GM23338 (cell line): ENCODE data around the gene ENOX1. TPM values are rescaled to one million over a fixed set of nuclear protein-coding genes. Genes with fewer than 3 reads are reported as not detected.

Experiments
- ATAC-seq: fragments of 200-7000 bp; cut with Tn5 transposase; 3 replicates; pipeline ENCODE4 v1.9.1; 2020
- DNase-seq: peaks from one replicate; pipeline ENCODE4 v3.0.0-alpha.2; 2015; ENCODE audit warnings: low spot score
- H2AFZ ChIP-seq: fragments of 200-600 bp; sonication (generic); 2 replicates; pipeline ENCODE4 v1.8.0; 2016; ENCODE audit warnings: antibody characterized with exemption, mild to moderate bottlenecking, moderate library complexity
- H3F3A ChIP-seq: fragments of 200-600 bp; sonication (generic); replicated peaks from 2 replicates; pipeline ENCODE4 v1.8.0; 2017; ENCODE audit warnings: antibody characterized with exemption, mixed run types, low read depth
- H3K27ac ChIP-seq: fragments of 200-600 bp; sonication (generic); 2 replicates; pipeline ENCODE4 v1.6.1; 2016; ENCODE audit warnings: low read depth
- H3K27me3 ChIP-seq: fragments of 200-600 bp; sonication (generic); 2 replicates; pipeline ENCODE4 v1.8.0; 2016; ENCODE audit warnings: mild to moderate bottlenecking, mixed run types, moderate library complexity; ENCODE audit not compliant: insufficient read depth
- H3K36me3 ChIP-seq: fragments of 200-600 bp; sonication (generic); 2 replicates; pipeline ENCODE4 v1.8.0; 2016; ENCODE audit warnings: mild to moderate bottlenecking; ENCODE audit not compliant: insufficient read depth
- H3K4me1 ChIP-seq: fragments of 200-600 bp; sonication (generic); 2 replicates; pipeline ENCODE4 v1.8.0; 2016; ENCODE audit warnings: mild to moderate bottlenecking, moderate library complexity; ENCODE audit not compliant: insufficient read depth
- H3K4me2 ChIP-seq: fragments of 200-600 bp; sonication (generic); 2 replicates; pipeline ENCODE4 v1.7.1; 2017; ENCODE audit warnings: mixed run types
- H3K4me3 ChIP-seq: fragments of 200-600 bp; sonication (generic); 2 replicates; pipeline ENCODE4 v1.6.1; 2016; ENCODE audit warnings: mixed run types
- H3K79me2 ChIP-seq: fragments of 200-600 bp; sonication (generic); replicated peaks from 2 replicates; pipeline ENCODE4 v1.8.0; 2017; ENCODE audit warnings: mild to moderate bottlenecking; ENCODE audit not compliant: insufficient read depth
- H3K9me2 ChIP-seq: fragments of 200-600 bp; sonication (generic); 2 replicates; pipeline ENCODE4 v1.8.0; 2017; ENCODE audit not compliant: insufficient read depth
- H4K20me1 ChIP-seq: fragments of 200-600 bp; sonication (generic); replicated peaks from 2 replicates; pipeline ENCODE4 v1.8.0; 2017; ENCODE audit warnings: mild to moderate bottlenecking; ENCODE audit not compliant: insufficient read depth
- H3K27ac Mint-ChIP-seq: 2 replicates; pipeline ENCODE4 v1.8.0; 2020; ENCODE audit warnings: inconsistent platforms, mild to moderate bottlenecking, moderate library complexity, mixed read lengths
- H3K27me3 Mint-ChIP-seq: 3 replicates; pipeline ENCODE4 v1.8.0; 2022; ENCODE audit warnings: low read depth, mild to moderate bottlenecking, moderate library complexity, mixed read lengths, inconsistent platforms; ENCODE audit not compliant: insufficient read depth, poor library complexity
- H3K36me3 Mint-ChIP-seq: 3 replicates; pipeline ENCODE4 v1.8.0; 2021; ENCODE audit warnings: low read depth, mild to moderate bottlenecking, inconsistent platforms, moderate library complexity, mixed read lengths
- H3K4me1 Mint-ChIP-seq: 3 replicates; pipeline ENCODE4 v1.8.0; 2020; ENCODE audit warnings: mild to moderate bottlenecking, inconsistent platforms, mixed read lengths
- H3K4me3 Mint-ChIP-seq: 3 replicates; pipeline ENCODE4 v1.8.0; 2021; ENCODE audit warnings: moderate library complexity, mild to moderate bottlenecking, inconsistent platforms, mixed read lengths
- H3K9me3 Mint-ChIP-seq: 3 replicates; pipeline ENCODE4 v1.8.0; 2020; ENCODE audit warnings: moderate library complexity, mild to moderate bottlenecking, inconsistent platforms, mixed read lengths
- CREB1 ChIP-seq: fragments of 250-450 bp; sonication (Bioruptor Pico); IDR thresholded peaks from 2 replicates; pipeline ENCODE4 v1.5.0; 2020; ENCODE audit warnings: low read depth, mild to moderate bottlenecking, moderate library complexity
- EZH2 ChIP-seq: fragments of 200-600 bp; sonication (generic); IDR thresholded peaks from one replicate; pipeline ENCODE4 v1.8.0; 2017; ENCODE audit warnings: antibody characterized with exemption, mild to moderate bottlenecking, low read depth; ENCODE audit not compliant: unreplicated experiment
- EZH2phosphoT487 ChIP-seq: fragments of 200-600 bp; sonication (generic); IDR thresholded peaks from one replicate; pipeline ENCODE4 v1.8.1; 2018; ENCODE audit warnings: antibody characterized with exemption; ENCODE audit not compliant: unreplicated experiment
- JUNB ChIP-seq: IDR thresholded peaks from one replicate; pipeline ENCODE4 v1.6.1; 2016; ENCODE audit warnings: antibody characterized with exemption; ENCODE audit not compliant: unreplicated experiment
- NANOG ChIP-seq: IDR thresholded peaks from 2 replicates; pipeline ENCODE4 v1.6.1; 2016; ENCODE audit warnings: antibody characterized with exemption, borderline replicate concordance
- POLR2AphosphoS5 ChIP-seq: IDR thresholded peaks from 2 replicates; pipeline ENCODE4 v1.6.1; 2016; ENCODE audit warnings: antibody characterized with exemption, low read depth
- STAT1 ChIP-seq: IDR thresholded peaks from one replicate; pipeline ENCODE4 v1.6.1; 2016; ENCODE audit warnings: antibody characterized with exemption; ENCODE audit not compliant: unreplicated experiment
- ZNF114 ChIP-seq: fragments of 250-450 bp; sonication (Bioruptor Pico); IDR thresholded peaks from 2 replicates; pipeline ENCODE4 v1.5.0; 2020; ENCODE audit warnings: mild to moderate bottlenecking, moderate library complexity
- ZNF331 ChIP-seq: fragments of 250-450 bp; sonication (Bioruptor Pico); IDR thresholded peaks from 2 replicates; pipeline ENCODE4 v1.5.0; 2020; ENCODE audit warnings: low read depth, mild to moderate bottlenecking, moderate library complexity
- ZNF462 ChIP-seq: fragments of 250-450 bp; sonication (Bioruptor Pico); IDR thresholded peaks from 2 replicates; pipeline ENCODE4 v1.5.0; 2020; ENCODE audit warnings: mild to moderate bottlenecking, moderate library complexity
- polyA plus RNA-seq: library from polyadenylated mRNA; unstranded; fragments of >200 nt; fragmentation: Nextera tagmentation; extraction: Ambion mirVana; gene quantifications from 2 replicates; pipeline ENCODE4 v1.2.1, GENCODE V29; 2016
- total RNA-seq: library from RNA; depleted of rRNA; stranded (reverse); fragments of >200 nt; shearing (Covaris generic); gene quantifications from 2 replicates; pipeline ENCODE4 v1.2.3, GENCODE V29; 2014
- TF ChIP-seq, protein P1 (sequence below), 2 experiments: fragments of 200-600 bp in 1 of 2; sonication (generic) in 1 of 2; conservative IDR thresholded peaks; 2 replicates each; pipeline versions ENCODE4 v1.5.1 to v1.6.1; 2016 to 2017; ENCODE audit warnings: antibody characterized with exemption in 2 of 2, low read depth in 2 of 2, mild to moderate bottlenecking in 2 of 2, moderate library complexity in 1 of 2
- TF ChIP-seq, protein P2 (sequence below): IDR thresholded peaks from 2 replicates; pipeline ENCODE4 v1.6.1; 2016; ENCODE audit warnings: antibody characterized with exemption
- TF ChIP-seq, protein P3 (sequence below): IDR thresholded peaks from one replicate; pipeline ENCODE4 v1.6.1; 2018; ENCODE audit warnings: antibody characterized with exemption; ENCODE audit not compliant: unreplicated experiment

Gene ENOX1
- total and polyA plus RNA-seq, 2 experiments from 2014 or later: 0.66 to 0.81 TPM

- Mint-ChIP-seq H3K27me3 (peaks cover 58% of the 10 kb centered on the region), H3K4me3 (no peak overlapping the region; the same call in 2 of the 3 replicates), H3K9me3 (no peaks in the 10 kb centered on the region), H3K36me3 (no peaks in the 10 kb centered on the region), H3K4me1 (peaks cover 16% of the 10 kb centered on the region), H3K27ac (no peak overlapping the region)
- no peak for DNase-seq
- no peak overlapping the region for H3K27ac ChIP-seq
- no peaks in the 10 kb centered on the region; the same call in 1 of the 2 replicates for H3F3A ChIP-seq
- peaks cover 8% of the 10 kb centered on the region for H3K4me1 ChIP-seq
- H3K79me2 ChIP-seq: no peaks in the 10 kb centered on the region
- no peaks in the 10 kb centered on the region for H3K36me3 ChIP-seq
- no peak overlapping the region for H3K4me3 ChIP-seq
- TF ChIP-seq EZH2: no peak
- TF ChIP-seq, protein P1, sequence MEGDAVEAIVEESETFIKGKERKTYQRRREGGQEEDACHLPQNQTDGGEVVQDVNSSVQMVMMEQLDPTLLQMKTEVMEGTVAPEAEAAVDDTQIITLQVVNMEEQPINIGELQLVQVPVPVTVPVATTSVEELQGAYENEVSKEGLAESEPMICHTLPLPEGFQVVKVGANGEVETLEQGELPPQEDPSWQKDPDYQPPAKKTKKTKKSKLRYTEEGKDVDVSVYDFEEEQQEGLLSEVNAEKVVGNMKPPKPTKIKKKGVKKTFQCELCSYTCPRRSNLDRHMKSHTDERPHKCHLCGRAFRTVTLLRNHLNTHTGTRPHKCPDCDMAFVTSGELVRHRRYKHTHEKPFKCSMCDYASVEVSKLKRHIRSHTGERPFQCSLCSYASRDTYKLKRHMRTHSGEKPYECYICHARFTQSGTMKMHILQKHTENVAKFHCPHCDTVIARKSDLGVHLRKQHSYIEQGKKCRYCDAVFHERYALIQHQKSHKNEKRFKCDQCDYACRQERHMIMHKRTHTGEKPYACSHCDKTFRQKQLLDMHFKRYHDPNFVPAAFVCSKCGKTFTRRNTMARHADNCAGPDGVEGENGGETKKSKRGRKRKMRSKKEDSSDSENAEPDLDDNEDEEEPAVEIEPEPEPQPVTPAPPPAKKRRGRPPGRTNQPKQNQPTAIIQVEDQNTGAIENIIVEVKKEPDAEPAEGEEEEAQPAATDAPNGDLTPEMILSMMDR (conservative IDR thresholded peaks at IDR 0.05; ENCODE audit: low read depth in 2 of 2): no peak
- no peak for TF ChIP-seq STAT1
- no peak for TF ChIP-seq ZNF331 (CRISPR knock-in tag)
- TF ChIP-seq, protein P2, sequence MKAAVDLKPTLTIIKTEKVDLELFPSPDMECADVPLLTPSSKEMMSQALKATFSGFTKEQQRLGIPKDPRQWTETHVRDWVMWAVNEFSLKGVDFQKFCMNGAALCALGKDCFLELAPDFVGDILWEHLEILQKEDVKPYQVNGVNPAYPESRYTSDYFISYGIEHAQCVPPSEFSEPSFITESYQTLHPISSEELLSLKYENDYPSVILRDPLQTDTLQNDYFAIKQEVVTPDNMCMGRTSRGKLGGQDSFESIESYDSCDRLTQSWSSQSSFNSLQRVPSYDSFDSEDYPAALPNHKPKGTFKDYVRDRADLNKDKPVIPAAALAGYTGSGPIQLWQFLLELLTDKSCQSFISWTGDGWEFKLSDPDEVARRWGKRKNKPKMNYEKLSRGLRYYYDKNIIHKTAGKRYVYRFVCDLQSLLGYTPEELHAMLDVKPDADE: no peak
- TF ChIP-seq POLR2AphosphoS5: no peak
- TF ChIP-seq JUNB: no peak
- TF ChIP-seq CREB1: no peak
- TF ChIP-seq ZNF462 (CRISPR knock-in tag): no peak
- TF ChIP-seq ZNF114 (CRISPR knock-in tag): no peak
- no peak for TF ChIP-seq EZH2phosphoT487
- TF ChIP-seq, protein P3, sequence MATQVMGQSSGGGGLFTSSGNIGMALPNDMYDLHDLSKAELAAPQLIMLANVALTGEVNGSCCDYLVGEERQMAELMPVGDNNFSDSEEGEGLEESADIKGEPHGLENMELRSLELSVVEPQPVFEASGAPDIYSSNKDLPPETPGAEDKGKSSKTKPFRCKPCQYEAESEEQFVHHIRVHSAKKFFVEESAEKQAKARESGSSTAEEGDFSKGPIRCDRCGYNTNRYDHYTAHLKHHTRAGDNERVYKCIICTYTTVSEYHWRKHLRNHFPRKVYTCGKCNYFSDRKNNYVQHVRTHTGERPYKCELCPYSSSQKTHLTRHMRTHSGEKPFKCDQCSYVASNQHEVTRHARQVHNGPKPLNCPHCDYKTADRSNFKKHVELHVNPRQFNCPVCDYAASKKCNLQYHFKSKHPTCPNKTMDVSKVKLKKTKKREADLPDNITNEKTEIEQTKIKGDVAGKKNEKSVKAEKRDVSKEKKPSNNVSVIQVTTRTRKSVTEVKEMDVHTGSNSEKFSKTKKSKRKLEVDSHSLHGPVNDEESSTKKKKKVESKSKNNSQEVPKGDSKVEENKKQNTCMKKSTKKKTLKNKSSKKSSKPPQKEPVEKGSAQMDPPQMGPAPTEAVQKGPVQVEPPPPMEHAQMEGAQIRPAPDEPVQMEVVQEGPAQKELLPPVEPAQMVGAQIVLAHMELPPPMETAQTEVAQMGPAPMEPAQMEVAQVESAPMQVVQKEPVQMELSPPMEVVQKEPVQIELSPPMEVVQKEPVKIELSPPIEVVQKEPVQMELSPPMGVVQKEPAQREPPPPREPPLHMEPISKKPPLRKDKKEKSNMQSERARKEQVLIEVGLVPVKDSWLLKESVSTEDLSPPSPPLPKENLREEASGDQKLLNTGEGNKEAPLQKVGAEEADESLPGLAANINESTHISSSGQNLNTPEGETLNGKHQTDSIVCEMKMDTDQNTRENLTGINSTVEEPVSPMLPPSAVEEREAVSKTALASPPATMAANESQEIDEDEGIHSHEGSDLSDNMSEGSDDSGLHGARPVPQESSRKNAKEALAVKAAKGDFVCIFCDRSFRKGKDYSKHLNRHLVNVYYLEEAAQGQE: no peak
- TF ChIP-seq NANOG: no peak
- H2AFZ ChIP-seq: no peak overlapping the region
- no peak for ATAC-seq
- peaks cover 3% of the 10 kb centered on the region for H4K20me1 ChIP-seq
- H3K9me2 ChIP-seq: no peaks in the 10 kb centered on the region
- H3K27me3 ChIP-seq: peaks cover 98% of the 10 kb centered on the region
- no peak overlapping the region for H3K4me2 ChIP-seq
Observed at GRCh38 chr13:43784496-43784895, 2.3 kb downstream of the ENOX1 start.
